Activated CD4-positive, alpha-beta T cell treated with anti-CD3 and anti-CD28 coated beads, Interleukin-2, amount 10 ng/mL, durations not matched to agents 24 days and 14 days (primary cell): Measurements from ENCODE around the gene TBC1D20. TPM values are rescaled to one million over a fixed set of nuclear protein-coding genes. Genes with fewer than 3 reads are reported as not detected.
"Not testable (repeated sequence)": the region's sequence is repeated elsewhere in the genome, so short reads cannot be mapped to it uniquely, and the experiment has no call there.

Experiments used
- DNase-seq: peaks from one replicate; pipeline ENCODE4 v3.0.0; 2022
- H3K27ac Mint-ChIP-seq: one replicate; pipeline ENCODE4 v1.8.0; 2022; ENCODE audit warnings: mild to moderate bottlenecking, mixed read lengths
- H3K27me3 Mint-ChIP-seq: one replicate; pipeline ENCODE4 v1.8.0; 2022; ENCODE audit warnings: mixed read lengths
- H3K36me3 Mint-ChIP-seq: one replicate; pipeline ENCODE4 v1.8.0; 2022; ENCODE audit warnings: low read depth, mild to moderate bottlenecking, mixed read lengths
- H3K4me1 Mint-ChIP-seq: one replicate; pipeline ENCODE4 v1.8.0; 2021; ENCODE audit warnings: mixed read lengths
- H3K4me3 Mint-ChIP-seq: one replicate; pipeline ENCODE4 v1.8.0; 2022; ENCODE audit warnings: mild to moderate bottlenecking, moderate library complexity, mixed read lengths
- H3K9me3 Mint-ChIP-seq: one replicate; pipeline ENCODE4 v1.8.0; 2021; ENCODE audit warnings: mixed read lengths
- intact Hi-C: fragments of 100-400 bp; cut with micrococcal nuclease; formaldehyde crosslinking; loops from one replicate; pipeline ENCODE4 v1.15.1; 2023
- total RNA-seq: library from RNA; stranded (reverse); gene quantifications from 2 replicates; pipeline ENCODE4 v1.2.3, GENCODE V29; 2022

The TBC1D20 gene
- 34.3 and 35.4 TPM in 2 replicates for total RNA-seq

- H3K27ac Mint-ChIP-seq: peak within 1 kb of the TSS; percentile 92
- peaks cover 3% of the 10 kb centered on the region for H3K9me3 Mint-ChIP-seq
- peak within 1 kb of the TSS; percentile 95 for H3K4me3 Mint-ChIP-seq
- intact Hi-C loops: loop anchor here (1.0 to 2.0 kb wide), 4 partner anchors 17 to 82 kb away; partner anchors contain the start of genes RBCK1 and TRIB3
- peak; percentile 96 for DNase-seq
- peaks cover 2% of the 10 kb centered on the region for H3K27me3 Mint-ChIP-seq
- H3K4me1 Mint-ChIP-seq: peaks cover 41% of the 10 kb centered on the region
- peaks cover 22% of the 10 kb centered on the region for H3K36me3 Mint-ChIP-seq
These were observed at the start of gene TBC1D20 for GRCh38 chr20:462199-462991. Gene TBC1D20 (minus strand): TSS chr20:462533. CDS start chr20:462405, 128 bp downstream.

DNA sequence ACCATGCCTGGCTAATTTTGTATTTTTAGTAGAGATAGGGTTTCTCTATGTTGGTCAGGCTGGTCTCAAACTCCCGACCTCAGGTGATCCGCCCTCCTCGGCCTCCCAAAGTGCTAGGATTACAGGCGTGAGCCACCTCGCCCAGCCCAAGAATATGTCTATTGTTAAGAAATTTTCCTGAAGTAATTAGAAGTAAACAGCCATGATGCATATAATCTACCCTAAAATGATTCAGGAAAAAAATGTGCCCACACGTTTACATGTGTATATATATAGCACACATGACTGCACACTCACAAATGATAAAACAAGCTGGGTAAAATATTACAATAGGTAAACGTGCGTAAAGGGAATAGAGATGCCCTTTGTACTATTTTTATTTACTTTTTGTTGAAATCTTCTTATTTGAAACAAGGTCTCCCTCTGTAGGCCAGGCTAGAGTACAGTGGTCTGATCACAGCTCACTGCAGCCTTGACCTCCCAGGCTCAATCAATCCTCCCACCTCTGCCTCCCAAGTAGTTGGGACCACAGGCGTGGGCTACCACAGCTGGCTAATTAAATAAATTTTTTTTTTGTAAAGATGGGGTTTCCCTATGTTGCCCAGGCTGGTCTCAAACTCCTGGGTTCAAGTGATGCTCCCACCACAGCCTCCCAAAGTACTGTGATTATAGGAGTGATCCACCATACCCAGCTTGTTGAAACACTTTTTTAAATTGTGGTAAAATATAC, 48.2 kb upstream of the TBC1D20 start:
- H3K27me3 Mint-ChIP-seq, H3K4me3 Mint-ChIP-seq, intact Hi-C loops, H3K27ac Mint-ChIP-seq, H3K9me3 Mint-ChIP-seq, DNase-seq: not testable (repeated sequence)
- H3K4me1 Mint-ChIP-seq: peaks cover 32% of the 10 kb centered on the region
- H3K36me3 Mint-ChIP-seq: peaks cover 45% of the 10 kb centered on the region

DNA sequence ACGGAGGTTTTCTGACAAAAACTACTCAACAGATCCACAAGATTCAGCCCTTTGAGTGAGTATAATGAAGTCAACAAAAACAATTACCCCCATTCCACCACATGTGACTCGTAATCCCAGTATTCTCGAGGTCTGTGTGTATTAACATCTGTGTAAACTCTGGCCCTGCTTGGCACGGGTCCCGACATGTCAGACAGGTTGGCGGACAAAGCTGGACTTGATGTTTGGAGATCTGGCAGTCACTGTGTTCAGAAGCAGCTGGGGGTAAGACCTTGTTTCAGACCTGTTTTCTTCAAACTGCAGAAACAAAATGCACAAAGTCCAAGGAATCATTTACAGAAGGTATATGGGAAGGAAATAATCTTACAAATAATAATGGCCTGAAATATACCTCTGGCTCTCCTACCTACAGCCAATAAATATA, 46.0 kb upstream of the TBC1D20 start:
- H3K4me3 Mint-ChIP-seq, DNase-seq, H3K9me3 Mint-ChIP-seq, intact Hi-C loops, H3K27me3 Mint-ChIP-seq, H3K27ac Mint-ChIP-seq: not testable (repeated sequence)
- Mint-ChIP-seq H3K4me1 (peaks cover 21% of the 10 kb centered on the region), H3K36me3 (peaks cover 40% of the 10 kb centered on the region)

- no peak for DNase-seq
- Mint-ChIP-seq H3K9me3 (no peaks in the 10 kb centered on the region), H3K27ac (no peak overlapping the region), H3K27me3 (no peaks in the 10 kb centered on the region), H3K4me1 (peaks cover 22% of the 10 kb centered on the region), H3K4me3 (no peak overlapping the region), H3K36me3 (peaks cover 45% of the 10 kb centered on the region)
- intact Hi-C loops: no loop called here
These were observed 45.5 kb upstream of the TBC1D20 start for GRCh38 chr20:507761-508332.

GRCh38 chr20:507006-507758, 44.8 kb upstream of the TBC1D20 start:
- no peaks in the 10 kb centered on the region for H3K9me3 Mint-ChIP-seq
- intact Hi-C loops: no loop called here
- peaks cover 51% of the 10 kb centered on the region for H3K36me3 Mint-ChIP-seq
- no peak overlapping the region for H3K4me3 Mint-ChIP-seq
- peaks cover 22% of the 10 kb centered on the region for H3K4me1 Mint-ChIP-seq
- no peak for DNase-seq
- H3K27me3 Mint-ChIP-seq: no peaks in the 10 kb centered on the region
- no peak overlapping the region for H3K27ac Mint-ChIP-seq

GRCh38 chr20:504632-505075, 42.3 kb upstream of the TBC1D20 start:
- Mint-ChIP-seq H3K36me3 (peaks cover 55% of the 10 kb centered on the region), H3K4me3 (no peak overlapping the region)

DNA sequence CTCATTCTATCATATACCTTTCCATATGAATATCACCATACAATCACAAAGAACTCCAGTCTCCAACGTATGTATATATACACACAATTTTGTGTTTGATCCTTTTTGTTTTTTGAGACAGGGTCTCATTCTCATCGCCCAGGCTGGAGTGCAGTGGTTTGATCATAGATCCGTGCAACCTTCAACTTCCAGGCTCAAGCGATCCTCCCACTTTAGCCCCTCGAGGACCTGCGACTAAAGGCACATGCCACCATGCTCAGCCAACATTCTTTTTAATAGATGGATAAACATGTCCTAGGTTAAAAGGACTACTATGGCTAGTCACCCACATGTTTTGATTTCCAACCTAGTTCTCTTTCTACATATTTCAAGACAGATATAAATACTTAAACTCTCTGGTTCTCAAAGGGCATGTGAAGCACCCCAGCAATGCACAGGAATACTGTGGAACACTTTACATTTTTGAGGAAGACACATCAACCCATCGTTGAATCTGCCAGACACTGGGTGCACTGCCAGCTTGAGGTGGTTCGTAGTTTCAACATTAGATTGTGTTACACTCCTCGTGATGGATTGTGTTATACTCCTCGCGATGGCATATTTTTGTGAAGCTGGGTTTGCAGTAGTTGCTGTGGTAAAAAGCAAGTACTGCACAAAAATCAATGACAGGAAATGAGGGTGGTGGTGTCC, 40.9 kb upstream of the TBC1D20 start:
- Mint-ChIP-seq H3K27me3 (no peaks in the 10 kb centered on the region), H3K9me3 (no peaks in the 10 kb centered on the region), H3K36me3 (peaks cover 58% of the 10 kb centered on the region), H3K4me3 (no peak overlapping the region), H3K27ac (no peak overlapping the region), H3K4me1 (peaks cover 11% of the 10 kb centered on the region)
- DNase-seq: no peak
- intact Hi-C loops: no loop called here

More at GRCh38 chr20:504632-505075, 42.3 kb upstream of the TBC1D20 start:
- no peak overlapping the region for H3K27ac Mint-ChIP-seq
- H3K27me3 Mint-ChIP-seq: no peaks in the 10 kb centered on the region
- H3K9me3 Mint-ChIP-seq: no peaks in the 10 kb centered on the region
- peaks cover 15% of the 10 kb centered on the region for H3K4me1 Mint-ChIP-seq
- DNase-seq: no peak
- intact Hi-C loops: no loop called here

DNA sequence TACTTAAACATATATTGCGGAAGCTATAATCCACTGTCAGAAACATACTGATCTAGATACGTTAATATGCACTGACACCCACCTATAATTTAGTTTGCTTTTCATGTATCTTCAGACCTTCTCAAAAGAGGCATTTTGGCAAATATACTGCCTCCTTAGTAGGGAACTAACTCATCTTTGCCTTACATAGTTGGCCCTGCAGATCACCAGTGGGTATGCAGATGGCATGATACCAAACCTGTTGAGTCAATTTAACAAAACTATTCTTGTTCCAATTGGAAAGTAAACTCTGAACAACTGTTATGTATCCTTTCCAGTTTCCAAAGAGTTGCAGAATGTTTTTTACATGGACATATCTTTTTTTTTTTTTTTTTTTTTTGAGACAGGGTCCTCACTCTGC, 35.6 kb upstream of the TBC1D20 start:
- Mint-ChIP-seq H3K4me1 (peaks cover 7% of the 10 kb centered on the region), H3K27ac (no peak overlapping the region), H3K36me3 (peaks cover 56% of the 10 kb centered on the region), H3K4me3 (no peak overlapping the region), H3K27me3 (no peaks in the 10 kb centered on the region), H3K9me3 (no peaks in the 10 kb centered on the region)
- intact Hi-C loops: no loop called here
- DNase-seq: no peak

DNA sequence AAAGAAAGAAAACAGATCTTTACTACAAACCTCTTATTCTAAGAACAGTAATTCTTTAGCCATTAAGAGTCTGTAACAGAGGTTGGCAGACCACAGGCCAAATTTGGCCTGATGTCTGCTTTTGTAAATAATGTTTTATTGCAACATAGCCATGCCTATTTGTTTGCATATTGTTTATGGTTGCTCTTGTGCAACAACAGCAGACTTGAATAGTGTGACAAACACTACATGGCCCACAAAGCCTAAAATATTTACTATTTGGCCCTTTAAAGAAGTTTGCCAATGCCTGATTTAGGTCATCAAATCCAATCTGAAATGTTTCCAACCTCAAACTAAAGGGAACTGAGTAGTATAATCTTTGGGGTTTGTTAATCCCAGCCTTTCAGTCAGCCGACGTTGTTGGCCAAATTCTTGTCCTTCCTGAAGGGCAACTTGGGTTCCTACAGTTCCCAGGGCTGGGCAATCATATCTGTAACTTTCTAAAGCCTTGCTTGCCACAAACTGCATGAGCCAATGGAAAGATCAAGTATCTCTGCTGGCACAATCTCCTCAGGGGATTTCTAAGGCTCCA, 33.9 kb upstream of the TBC1D20 start:
- H3K27ac Mint-ChIP-seq: no peak overlapping the region
- DNase-seq: no peak
- H3K4me3 Mint-ChIP-seq: no peak overlapping the region
- peaks cover 56% of the 10 kb centered on the region for H3K36me3 Mint-ChIP-seq
- H3K4me1 Mint-ChIP-seq: no peaks in the 10 kb centered on the region
- intact Hi-C loops: no loop called here
- no peaks in the 10 kb centered on the region for H3K9me3 Mint-ChIP-seq
- H3K27me3 Mint-ChIP-seq: no peaks in the 10 kb centered on the region

DNA sequence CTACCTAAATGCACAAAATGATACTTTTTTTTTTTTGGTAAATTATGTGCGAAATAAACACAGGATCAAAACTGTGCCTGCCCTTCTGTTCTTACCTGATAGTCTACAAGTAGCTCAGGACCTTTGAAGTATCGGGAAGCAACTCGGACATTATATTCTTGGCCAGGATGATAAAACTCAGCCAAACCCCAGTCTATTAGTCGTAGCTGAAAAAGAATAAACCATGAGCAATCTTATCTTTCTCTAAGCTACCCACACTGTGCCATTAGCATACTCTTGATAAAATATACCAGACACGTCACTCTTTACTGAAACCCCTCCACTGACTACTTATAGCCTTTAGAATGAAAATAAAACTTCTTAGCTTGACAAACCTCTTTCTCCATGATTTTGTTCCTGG, 29.8 kb upstream of the TBC1D20 start:
- no peaks in the 10 kb centered on the region for H3K4me1 Mint-ChIP-seq
- no peaks in the 10 kb centered on the region for H3K27me3 Mint-ChIP-seq
- no peak overlapping the region for H3K27ac Mint-ChIP-seq
- peaks cover 65% of the 10 kb centered on the region for H3K36me3 Mint-ChIP-seq
- intact Hi-C loops: no loop called here
- DNase-seq: no peak
- no peak overlapping the region for H3K4me3 Mint-ChIP-seq
- H3K9me3 Mint-ChIP-seq: no peaks in the 10 kb centered on the region

GRCh38 chr20:487655-488054, 25.3 kb upstream of the TBC1D20 start:
- Mint-ChIP-seq H3K4me3 (no peak overlapping the region), H3K27me3 (no peaks in the 10 kb centered on the region), H3K9me3 (no peaks in the 10 kb centered on the region), H3K27ac (no peak overlapping the region), H3K4me1 (peaks cover 1% of the 10 kb centered on the region), H3K36me3 (peaks cover 74% of the 10 kb centered on the region)
- DNase-seq: no peak
- intact Hi-C loops: no loop called here

DNA sequence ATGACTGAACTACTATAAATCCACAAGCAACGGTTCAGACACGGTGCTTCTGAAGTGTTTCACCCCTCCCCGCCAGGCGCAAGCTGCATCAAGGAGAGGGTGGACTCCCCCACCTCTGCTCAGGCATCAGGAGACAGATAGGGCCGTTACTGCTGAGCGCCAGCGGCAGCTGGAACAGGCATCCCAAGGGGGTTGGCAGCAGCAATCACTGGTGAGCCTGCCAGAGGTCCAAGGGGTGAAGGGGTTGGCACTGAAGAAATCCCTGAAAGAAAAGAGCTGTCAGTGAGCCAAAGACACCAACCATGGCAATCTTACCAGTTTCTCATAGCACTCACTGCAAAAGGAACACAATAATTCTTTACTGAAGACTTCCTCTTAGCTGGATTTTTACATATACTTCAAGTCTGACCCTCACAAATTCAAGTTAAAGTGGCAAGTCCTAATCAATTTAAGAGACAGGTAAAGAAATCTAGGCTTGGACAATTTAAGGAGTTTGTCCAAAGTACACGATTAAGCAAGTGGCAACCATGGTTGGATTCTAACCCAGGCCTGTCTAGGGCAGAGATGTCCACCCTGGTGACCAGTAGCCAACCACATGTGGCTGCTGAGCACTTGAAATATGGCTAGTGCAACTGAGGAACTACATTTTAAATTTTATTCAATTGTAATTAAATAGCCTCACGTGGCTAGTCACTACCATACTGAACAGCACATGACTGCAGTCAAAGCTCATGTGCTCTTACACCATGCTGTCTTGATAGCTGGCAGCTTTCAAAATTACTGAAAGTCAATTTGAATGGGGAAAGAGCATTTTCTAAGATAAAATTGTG, 21.7 kb upstream of the TBC1D20 start:
- DNase-seq: no peak
- H3K27me3 Mint-ChIP-seq: no peaks in the 10 kb centered on the region
- intact Hi-C loops: no loop called here
- no peak overlapping the region for H3K27ac Mint-ChIP-seq
- peaks cover 15% of the 10 kb centered on the region for H3K4me1 Mint-ChIP-seq
- no peaks in the 10 kb centered on the region for H3K9me3 Mint-ChIP-seq
- H3K4me3 Mint-ChIP-seq: no peak overlapping the region
- peaks cover 65% of the 10 kb centered on the region for H3K36me3 Mint-ChIP-seq
